Dendritic cell treated with granulocyte-macrophage colony-stimulating factor and Interleukin-4, amounts not matched to agents 40 ng/mL and 50 ng/mL, for 4 days (primary cell): ENCODE data around the gene ALKBH4.
"Not testable (repeated sequence)": the region's sequence is repeated elsewhere in the genome, so short reads cannot be mapped to it uniquely, and the experiment has no call there.

Experiments used
- H3K27ac Mint-ChIP-seq: one replicate; pipeline ENCODE4 v1.8.0; 2022; ENCODE audit warnings: mild to moderate bottlenecking, mixed read lengths
- H3K27me3 Mint-ChIP-seq: one replicate; pipeline ENCODE4 v1.8.0; 2022; ENCODE audit warnings: mild to moderate bottlenecking, mixed read lengths
- H3K36me3 Mint-ChIP-seq: one replicate; pipeline ENCODE4 v1.8.0; 2022; ENCODE audit warnings: low read depth, mixed read lengths
- H3K4me1 Mint-ChIP-seq: one replicate; pipeline ENCODE4 v1.8.0; 2022; ENCODE audit warnings: low read depth, mixed read lengths
- H3K4me3 Mint-ChIP-seq: one replicate; pipeline ENCODE4 v1.8.0; 2022; ENCODE audit warnings: mild to moderate bottlenecking, moderate library complexity, mixed read lengths
- H3K9me3 Mint-ChIP-seq: one replicate; pipeline ENCODE4 v1.8.0; 2022; ENCODE audit warnings: mixed read lengths
- intact Hi-C: fragments of 100-400 bp; cut with micrococcal nuclease; formaldehyde crosslinking; loops from one replicate; pipeline ENCODE4 v1.15.0; 2022

The ALKBH4 gene

GRCh38 chr7:102464577-102465280 is at the start of gene ALKBH4, which contains the start of gene LRWD1:
ALKBH4 (minus strand) TSS chr7:102464863; CDS start chr7:102464836, 27 bp downstream.
LRWD1 (plus strand) TSS chr7:102464984; CDS start chr7:102465081, 97 bp downstream.
- Mint-ChIP-seq H3K36me3 (peaks cover 67% of the 10 kb centered on the region), H3K9me3 (no peaks in the 10 kb centered on the region), H3K4me1 (peaks cover 40% of the 10 kb centered on the region), H3K4me3 (peak within 1 kb of the TSS; percentile 94), H3K27ac (peak within 1 kb of the TSS; percentile 91), H3K27me3 (peaks cover 6% of the 10 kb centered on the region)
- intact Hi-C loops = loop anchor here (2.0 kb wide), 1 partner anchor 34 kb away; no protein-coding TSS in a partner anchor

- H3K4me1 Mint-ChIP-seq, intact Hi-C loops, H3K9me3 Mint-ChIP-seq, H3K36me3 Mint-ChIP-seq, H3K27me3 Mint-ChIP-seq: not testable (repeated sequence)
- H3K27ac Mint-ChIP-seq = peak overlapping the region; percentile 97
- H3K4me3 Mint-ChIP-seq = peak overlapping the region; percentile 75
Measured at GRCh38 chr7:102512642-102513221, 48.1 kb upstream of the ALKBH4 start.

- H3K36me3 Mint-ChIP-seq, intact Hi-C loops, H3K27me3 Mint-ChIP-seq, H3K9me3 Mint-ChIP-seq, H3K4me1 Mint-ChIP-seq: not testable (repeated sequence)
- H3K4me3 Mint-ChIP-seq = peak overlapping the region; percentile 75
- H3K27ac Mint-ChIP-seq = peak overlapping the region; percentile 97
Measured at GRCh38 chr7:102511860-102512522, 47.3 kb upstream of the ALKBH4 start.

- H3K36me3 Mint-ChIP-seq, H3K9me3 Mint-ChIP-seq, H3K4me1 Mint-ChIP-seq, intact Hi-C loops, H3K27me3 Mint-ChIP-seq, H3K27ac Mint-ChIP-seq, H3K4me3 Mint-ChIP-seq: not testable (repeated sequence)
Measured at GRCh38 chr7:102510575-102510974, 45.9 kb upstream of the ALKBH4 start.

- intact Hi-C loops, H3K4me3 Mint-ChIP-seq, H3K4me1 Mint-ChIP-seq, H3K9me3 Mint-ChIP-seq, H3K27me3 Mint-ChIP-seq, H3K27ac Mint-ChIP-seq, H3K36me3 Mint-ChIP-seq: not testable (repeated sequence)
Measured at GRCh38 chr7:102507410-102508088, 42.9 kb upstream of the ALKBH4 start.

- intact Hi-C loops, H3K27ac Mint-ChIP-seq, H3K9me3 Mint-ChIP-seq, H3K27me3 Mint-ChIP-seq, H3K36me3 Mint-ChIP-seq, H3K4me3 Mint-ChIP-seq, H3K4me1 Mint-ChIP-seq: not testable (repeated sequence)
Measured at GRCh38 chr7:102505298-102506185, 40.9 kb upstream of the ALKBH4 start.

GRCh38 chr7:102503141-102503540 is 38.5 kb upstream of the ALKBH4 start:
- H3K36me3 Mint-ChIP-seq = peaks cover 11% of the 10 kb centered on the region
- H3K4me1 Mint-ChIP-seq, H3K27ac Mint-ChIP-seq, intact Hi-C loops, H3K9me3 Mint-ChIP-seq, H3K27me3 Mint-ChIP-seq, H3K4me3 Mint-ChIP-seq: not testable (repeated sequence)

- H3K9me3 Mint-ChIP-seq, H3K4me1 Mint-ChIP-seq, H3K27me3 Mint-ChIP-seq, H3K27ac Mint-ChIP-seq, intact Hi-C loops, H3K36me3 Mint-ChIP-seq, H3K4me3 Mint-ChIP-seq: not testable (repeated sequence)
Measured at GRCh38 chr7:102498321-102498720, 33.7 kb upstream of the ALKBH4 start.

GRCh38 chr7:102497308-102497707 is 32.6 kb upstream of the ALKBH4 start:
- H3K36me3 Mint-ChIP-seq, H3K9me3 Mint-ChIP-seq, H3K27me3 Mint-ChIP-seq, intact Hi-C loops, H3K4me1 Mint-ChIP-seq, H3K27ac Mint-ChIP-seq, H3K4me3 Mint-ChIP-seq: not testable (repeated sequence)

- intact Hi-C loops, H3K4me1 Mint-ChIP-seq, H3K4me3 Mint-ChIP-seq: not testable (repeated sequence)
Measured at GRCh38 chr7:102496861-102497260, 32.2 kb upstream of the ALKBH4 start.

GRCh38 chr7:102494473-102495149 is 29.9 kb upstream of the ALKBH4 start:
- H3K4me3 Mint-ChIP-seq, intact Hi-C loops, H3K36me3 Mint-ChIP-seq, H3K4me1 Mint-ChIP-seq, H3K27ac Mint-ChIP-seq, H3K9me3 Mint-ChIP-seq, H3K27me3 Mint-ChIP-seq: not testable (repeated sequence)

More at GRCh38 chr7:102496861-102497260, 32.2 kb upstream of the ALKBH4 start:
- H3K27ac Mint-ChIP-seq, H3K36me3 Mint-ChIP-seq, H3K27me3 Mint-ChIP-seq, H3K9me3 Mint-ChIP-seq: not testable (repeated sequence)

GRCh38 chr7:102494026-102494425 is 29.4 kb upstream of the ALKBH4 start:
- not testable (repeated sequence) for H3K4me3 Mint-ChIP-seq

More at GRCh38 chr7:102494026-102494425, 29.4 kb upstream of the ALKBH4 start:
- H3K27me3 Mint-ChIP-seq, intact Hi-C loops, H3K9me3 Mint-ChIP-seq, H3K36me3 Mint-ChIP-seq, H3K27ac Mint-ChIP-seq, H3K4me1 Mint-ChIP-seq: not testable (repeated sequence)
